Measurements from ENCODE around the gene LHFPL6. TPM values are rescaled to one million over a fixed set of nuclear protein-coding genes. Genes with fewer than 3 reads are reported as not detected.

Gene LHFPL6
- total RNA-seq, 1 experiment from 2014 or later: 25.7 TPM

DNA sequence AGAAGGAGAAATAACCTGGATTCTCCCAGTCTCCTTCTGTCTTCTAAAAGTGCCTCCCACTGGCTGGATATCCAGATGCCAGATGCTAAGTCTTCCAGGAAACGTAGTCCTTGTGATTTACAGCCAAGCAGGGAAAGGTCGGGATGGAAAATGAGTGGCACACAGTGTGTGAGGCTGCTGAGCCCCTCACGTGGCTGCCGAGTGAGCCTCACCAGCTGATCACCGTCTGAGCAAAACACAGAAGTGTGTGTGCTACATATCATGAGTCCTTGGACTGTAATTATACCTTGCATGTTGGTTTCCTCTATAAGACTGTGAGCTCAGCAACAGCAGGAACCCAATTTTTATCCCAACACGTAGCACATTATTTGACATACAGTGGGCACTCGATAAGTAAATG is 15.1 kb downstream of the LHFPL6 start:
- no peaks in the 10 kb centered on the region for H3K36me3 ChIP-seq (ENCODE audit: control insufficient read depth, insufficient read depth, low read length)
- no peak for ATAC-seq
- peaks cover 14% of the 10 kb centered on the region; the same call in 1 of the 2 replicates for H3K4me1 ChIP-seq (ENCODE audit: control insufficient read depth, insufficient read depth, low read length)
- ChIA-PET POLR2A (no interaction called here), CTCF (interaction anchor here (0.8 to 1.0 kb wide), 2 partner anchors 12 to 25 kb away, joined by 3 to 4 read pairs; no protein-coding TSS in a partner anchor)
- peak overlapping the region; percentile 20; the same call in 1 of the 2 replicates for H3K27ac ChIP-seq (ENCODE audit: low read length)
- no peaks in the 10 kb centered on the region for H3K9me3 ChIP-seq (ENCODE audit: control insufficient read depth, insufficient read depth, low read depth, low read length)
- DNase-seq (ENCODE audit: low read depth, low spot score): no peak
- BruUV-seq (replicated peaks): no TSS peak
- TF ChIP-seq SIN3A (IDR thresholded peaks at IDR 0.05; ENCODE audit: borderline replicate concordance, insufficient read depth, low read depth, low read length): no peak
- TF ChIP-seq, protein P1, sequence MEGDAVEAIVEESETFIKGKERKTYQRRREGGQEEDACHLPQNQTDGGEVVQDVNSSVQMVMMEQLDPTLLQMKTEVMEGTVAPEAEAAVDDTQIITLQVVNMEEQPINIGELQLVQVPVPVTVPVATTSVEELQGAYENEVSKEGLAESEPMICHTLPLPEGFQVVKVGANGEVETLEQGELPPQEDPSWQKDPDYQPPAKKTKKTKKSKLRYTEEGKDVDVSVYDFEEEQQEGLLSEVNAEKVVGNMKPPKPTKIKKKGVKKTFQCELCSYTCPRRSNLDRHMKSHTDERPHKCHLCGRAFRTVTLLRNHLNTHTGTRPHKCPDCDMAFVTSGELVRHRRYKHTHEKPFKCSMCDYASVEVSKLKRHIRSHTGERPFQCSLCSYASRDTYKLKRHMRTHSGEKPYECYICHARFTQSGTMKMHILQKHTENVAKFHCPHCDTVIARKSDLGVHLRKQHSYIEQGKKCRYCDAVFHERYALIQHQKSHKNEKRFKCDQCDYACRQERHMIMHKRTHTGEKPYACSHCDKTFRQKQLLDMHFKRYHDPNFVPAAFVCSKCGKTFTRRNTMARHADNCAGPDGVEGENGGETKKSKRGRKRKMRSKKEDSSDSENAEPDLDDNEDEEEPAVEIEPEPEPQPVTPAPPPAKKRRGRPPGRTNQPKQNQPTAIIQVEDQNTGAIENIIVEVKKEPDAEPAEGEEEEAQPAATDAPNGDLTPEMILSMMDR (IDR thresholded peaks at IDR 0.05): no peak
- no peak for TF ChIP-seq POLR2AphosphoS5 (IDR thresholded peaks at IDR 0.05; ENCODE audit: low read depth, low read length)
- intact Hi-C loops (cut with micrococcal nuclease; ENCODE audit: unreplicated experiment): no loop called here
- H3K4me3 ChIP-seq (ENCODE audit: low read depth in 2 of 2, low read length in 2 of 2): no peak overlapping the region
- in situ Hi-C loops (cut with HindIII; ENCODE audit: low pct_unique_long_range_greater_than_20kb, low sequenced_read_pairs): no loop called here
- no peaks in the 10 kb centered on the region for H3K27me3 ChIP-seq (ENCODE audit: control insufficient read depth, insufficient read depth, low read length)

DNA sequence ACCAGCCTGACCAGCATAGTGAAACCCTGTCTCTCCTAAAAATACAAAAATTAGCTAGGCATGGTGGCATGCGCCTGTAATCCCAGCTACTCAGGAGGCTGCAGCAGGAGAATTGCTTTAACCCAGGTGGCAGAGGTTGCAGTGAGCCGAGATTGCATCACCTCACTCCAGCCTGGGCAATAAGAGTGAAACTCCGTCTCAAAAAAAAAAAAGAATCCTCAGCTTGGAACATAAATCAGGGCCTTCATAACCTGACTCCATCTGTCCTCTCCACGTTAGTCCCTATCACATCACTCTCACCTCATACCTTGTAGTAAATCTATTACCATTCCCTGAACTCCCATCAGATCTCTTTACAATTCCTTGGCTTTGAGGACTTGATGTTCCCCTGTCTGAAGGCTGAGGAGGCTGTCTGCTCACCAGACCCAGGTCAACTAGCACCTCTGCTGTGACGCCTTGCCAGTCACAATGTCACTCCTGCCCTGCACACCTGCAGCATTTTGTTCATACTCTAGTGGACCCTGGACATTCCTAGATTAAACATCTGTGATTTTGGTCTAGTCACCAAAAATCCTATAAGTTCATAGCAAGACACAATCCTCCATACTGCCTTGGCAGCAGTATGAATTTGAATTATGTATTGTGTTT is 15.9 kb downstream of the LHFPL6 start:
- ChIA-PET CTCF (no interaction called here), POLR2A (no interaction called here)
- peak overlapping the region; percentile 20; the same call in 1 of the 2 replicates for H3K27ac ChIP-seq (ENCODE audit: low read length)
- no peaks in the 10 kb centered on the region for H3K9me3 ChIP-seq (ENCODE audit: control insufficient read depth, insufficient read depth, low read depth, low read length)
- in situ Hi-C loops (cut with HindIII; ENCODE audit: low pct_unique_long_range_greater_than_20kb, low sequenced_read_pairs) (no loop called here), intact Hi-C loops (cut with micrococcal nuclease; ENCODE audit: unreplicated experiment) (no loop called here)
- H3K4me1 ChIP-seq (ENCODE audit: control insufficient read depth, insufficient read depth, low read length): peaks cover 14% of the 10 kb centered on the region; the same call in 1 of the 2 replicates
- H3K27me3 ChIP-seq (ENCODE audit: control insufficient read depth, insufficient read depth, low read length): no peaks in the 10 kb centered on the region
- DNase-seq (ENCODE audit: low read depth, low spot score) (no peak), ATAC-seq (no peak)
- TF ChIP-seq, protein P1 (IDR thresholded peaks at IDR 0.05): no peak
- TF ChIP-seq POLR2AphosphoS5 (IDR thresholded peaks at IDR 0.05; ENCODE audit: low read depth, low read length) (no peak), TCF7L2 (IDR thresholded peaks at IDR 0.05; ENCODE audit: low read depth, low read length) (no peak), SIN3A (IDR thresholded peaks at IDR 0.05; ENCODE audit: borderline replicate concordance, insufficient read depth, low read depth, low read length) (no peak)
- TF ChIP-seq, protein P2, sequence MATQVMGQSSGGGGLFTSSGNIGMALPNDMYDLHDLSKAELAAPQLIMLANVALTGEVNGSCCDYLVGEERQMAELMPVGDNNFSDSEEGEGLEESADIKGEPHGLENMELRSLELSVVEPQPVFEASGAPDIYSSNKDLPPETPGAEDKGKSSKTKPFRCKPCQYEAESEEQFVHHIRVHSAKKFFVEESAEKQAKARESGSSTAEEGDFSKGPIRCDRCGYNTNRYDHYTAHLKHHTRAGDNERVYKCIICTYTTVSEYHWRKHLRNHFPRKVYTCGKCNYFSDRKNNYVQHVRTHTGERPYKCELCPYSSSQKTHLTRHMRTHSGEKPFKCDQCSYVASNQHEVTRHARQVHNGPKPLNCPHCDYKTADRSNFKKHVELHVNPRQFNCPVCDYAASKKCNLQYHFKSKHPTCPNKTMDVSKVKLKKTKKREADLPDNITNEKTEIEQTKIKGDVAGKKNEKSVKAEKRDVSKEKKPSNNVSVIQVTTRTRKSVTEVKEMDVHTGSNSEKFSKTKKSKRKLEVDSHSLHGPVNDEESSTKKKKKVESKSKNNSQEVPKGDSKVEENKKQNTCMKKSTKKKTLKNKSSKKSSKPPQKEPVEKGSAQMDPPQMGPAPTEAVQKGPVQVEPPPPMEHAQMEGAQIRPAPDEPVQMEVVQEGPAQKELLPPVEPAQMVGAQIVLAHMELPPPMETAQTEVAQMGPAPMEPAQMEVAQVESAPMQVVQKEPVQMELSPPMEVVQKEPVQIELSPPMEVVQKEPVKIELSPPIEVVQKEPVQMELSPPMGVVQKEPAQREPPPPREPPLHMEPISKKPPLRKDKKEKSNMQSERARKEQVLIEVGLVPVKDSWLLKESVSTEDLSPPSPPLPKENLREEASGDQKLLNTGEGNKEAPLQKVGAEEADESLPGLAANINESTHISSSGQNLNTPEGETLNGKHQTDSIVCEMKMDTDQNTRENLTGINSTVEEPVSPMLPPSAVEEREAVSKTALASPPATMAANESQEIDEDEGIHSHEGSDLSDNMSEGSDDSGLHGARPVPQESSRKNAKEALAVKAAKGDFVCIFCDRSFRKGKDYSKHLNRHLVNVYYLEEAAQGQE (IDR thresholded peaks at IDR 0.05; ENCODE audit: insufficient read depth in 1 of 2, low read depth in 2 of 2, low read length in 1 of 2): no peak
- no TSS peak for BruUV-seq (replicated peaks)
- no peaks in the 10 kb centered on the region for H3K36me3 ChIP-seq (ENCODE audit: control insufficient read depth, insufficient read depth, low read length)
- H3K4me3 ChIP-seq (ENCODE audit: low read depth in 2 of 2, low read length in 2 of 2): no peak overlapping the region

All from Panc1 (cell line).